OCI-LY7 (cell line): ENCODE data around the gene DUSP14. TPM values are rescaled to one million over a fixed set of nuclear protein-coding genes. Genes with fewer than 3 reads are reported as not detected.

ENCODE experiments used
- BruUV-seq: library from RNA; stranded (reverse); fragments of 400-500 nt; replicated peaks from 2 replicates; lab custom pipeline; 2021; lab: Mats Ljungman, UMichigan
- CTCF ChIA-PET: fragments of 300-600 bp; sonication (Branson Sonifier 250); formaldehyde crosslinking; loops from one replicate; lab custom pipeline; 2022; ENCODE audit warnings: antibody characterized with exemption; ENCODE audit not compliant: unreplicated experiment; lab: Charles Lee
- POLR2A ChIA-PET: fragments of 300-600 bp; sonication (Branson Sonifier 250); formaldehyde crosslinking; loops from one replicate; lab custom pipeline; 2022; ENCODE audit warnings: antibody characterized with exemption; lab: Charles Lee
- DNase-seq: peaks from one replicate; pipeline ENCODE4 v3.0.0-alpha.2; 2015; ENCODE audit warnings: low spot score
- H2AFZ ChIP-seq: fragments of 200-600 bp; sonication (generic), shearing (Covaris generic); 2 replicates; pipeline ENCODE4 v1.6.1; 2014; ENCODE audit warnings: mild to moderate bottlenecking, antibody characterized with exemption, low read length, moderate library complexity
- H3K27ac ChIP-seq: fragments of 200-600 bp; sonication (generic); 2 replicates; pipeline ENCODE4 v1.5.1; 2014; ENCODE audit warnings: mixed run types, low read depth, mild to moderate bottlenecking, moderate library complexity, low read length, inconsistent platforms; ENCODE audit not compliant: poor library complexity, severe bottlenecking
- H3K36me3 ChIP-seq: fragments of 200-600 bp; sonication (generic); 2 replicates; pipeline ENCODE4 v1.6.1; 2014; ENCODE audit warnings: mild to moderate bottlenecking, antibody characterized with exemption, low read length, moderate library complexity, mixed read lengths; ENCODE audit not compliant: insufficient read depth
- H3K4me1 ChIP-seq: fragments of 200-600 bp; sonication (generic); 2 replicates; pipeline ENCODE4 v1.5.1; 2014; ENCODE audit warnings: mild to moderate bottlenecking, low read length; ENCODE audit not compliant: insufficient read depth, poor library complexity, severe bottlenecking
- H3K4me2 ChIP-seq: fragments of 200-600 bp; sonication (generic); 2 replicates; pipeline ENCODE4 v1.6.1; 2014; ENCODE audit warnings: mild to moderate bottlenecking, low read length
- H3K4me3 ChIP-seq: fragments of 200-600 bp; sonication (generic); 2 replicates; pipeline ENCODE4 v1.5.1; 2014; ENCODE audit warnings: mild to moderate bottlenecking, low read depth, low read length; ENCODE audit not compliant: poor library complexity, severe bottlenecking
- H3K79me2 ChIP-seq: fragments of 200-600 bp; sonication (generic); 2 replicates; pipeline ENCODE4 v1.6.1; 2016; ENCODE audit warnings: low read depth, mild to moderate bottlenecking, low read length, moderate library complexity, mixed read lengths; ENCODE audit not compliant: insufficient read depth
- H3K9me2 ChIP-seq: fragments of 200-600 bp; sonication (generic); 2 replicates; pipeline ENCODE4 v1.6.1; 2016; ENCODE audit warnings: mild to moderate bottlenecking, low read length, mixed read lengths; ENCODE audit not compliant: insufficient read depth
- H3K9me3 ChIP-seq: fragments of 200-600 bp; sonication (generic); 2 replicates; pipeline ENCODE4 v1.6.1; 2014; ENCODE audit warnings: mild to moderate bottlenecking, mixed run types, low read length, mixed read lengths
- H4K20me1 ChIP-seq: fragments of 200-600 bp; sonication (generic); 2 replicates; pipeline ENCODE4 v1.6.1; 2014; ENCODE audit warnings: mild to moderate bottlenecking, antibody characterized with exemption, low read length, moderate library complexity, mixed read lengths; ENCODE audit not compliant: insufficient read depth
- EZH2phosphoT487 ChIP-seq: fragments of 200-600 bp; sonication (generic); IDR thresholded peaks from 2 replicates; pipeline ENCODE4 v1.6.1; 2018; ENCODE audit warnings: low read depth, borderline replicate concordance, mild to moderate bottlenecking, mixed run types, antibody characterized with exemption, low read length, moderate library complexity, mixed read lengths
- intact Hi-C: fragments of 100-400 bp; cut with micrococcal nuclease; formaldehyde crosslinking; loops from one replicate; pipeline ENCODE4 v1.10.0; 2022; ENCODE audit not compliant: unreplicated experiment
- total RNA-seq, 2 experiments: library from RNA; depleted of rRNA in 1 of 2; stranded (reverse); fragments of >200 nt in 1 of 2; shearing (Covaris generic) in 1 of 2; gene quantifications; 2 replicates each; pipeline ENCODE4 v1.2.3, GENCODE V29; 2014 to 2022
- TF ChIP-seq, protein P1 (sequence below): fragments of 200-600 bp; sonication (generic); conservative IDR thresholded peaks from 2 replicates; pipeline ENCODE4 v1.5.1; 2014; ENCODE audit warnings: mild to moderate bottlenecking, antibody characterized with exemption, low read length, moderate library complexity, mixed read lengths

Gene DUSP14
- total RNA-seq, 2 experiments from 2014 or later: 11.0 to 21.5 TPM

DNA sequence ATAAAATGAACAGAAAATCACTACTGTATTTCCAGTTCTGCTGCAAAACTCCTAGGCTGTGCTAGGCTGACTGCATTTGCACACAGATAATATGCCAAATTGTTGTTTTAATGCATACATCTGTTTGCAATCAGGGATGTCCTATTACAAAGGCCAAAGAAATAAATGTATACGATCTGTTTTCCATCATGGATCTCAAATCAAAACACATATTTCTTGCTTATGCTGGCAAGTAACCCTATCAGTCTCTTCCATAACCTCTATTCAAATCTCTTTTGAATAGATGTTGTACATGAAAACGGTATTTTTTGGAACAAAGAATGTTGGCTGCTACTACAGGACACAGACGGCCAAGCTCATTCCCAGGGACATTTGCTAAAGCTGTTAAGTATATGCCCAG is 56.6 kb downstream of the DUSP14 start:
- DNase-seq: no peak
- no peak for TF ChIP-seq EZH2phosphoT487
- TF ChIP-seq, protein P1, sequence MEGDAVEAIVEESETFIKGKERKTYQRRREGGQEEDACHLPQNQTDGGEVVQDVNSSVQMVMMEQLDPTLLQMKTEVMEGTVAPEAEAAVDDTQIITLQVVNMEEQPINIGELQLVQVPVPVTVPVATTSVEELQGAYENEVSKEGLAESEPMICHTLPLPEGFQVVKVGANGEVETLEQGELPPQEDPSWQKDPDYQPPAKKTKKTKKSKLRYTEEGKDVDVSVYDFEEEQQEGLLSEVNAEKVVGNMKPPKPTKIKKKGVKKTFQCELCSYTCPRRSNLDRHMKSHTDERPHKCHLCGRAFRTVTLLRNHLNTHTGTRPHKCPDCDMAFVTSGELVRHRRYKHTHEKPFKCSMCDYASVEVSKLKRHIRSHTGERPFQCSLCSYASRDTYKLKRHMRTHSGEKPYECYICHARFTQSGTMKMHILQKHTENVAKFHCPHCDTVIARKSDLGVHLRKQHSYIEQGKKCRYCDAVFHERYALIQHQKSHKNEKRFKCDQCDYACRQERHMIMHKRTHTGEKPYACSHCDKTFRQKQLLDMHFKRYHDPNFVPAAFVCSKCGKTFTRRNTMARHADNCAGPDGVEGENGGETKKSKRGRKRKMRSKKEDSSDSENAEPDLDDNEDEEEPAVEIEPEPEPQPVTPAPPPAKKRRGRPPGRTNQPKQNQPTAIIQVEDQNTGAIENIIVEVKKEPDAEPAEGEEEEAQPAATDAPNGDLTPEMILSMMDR: no peak
- H2AFZ ChIP-seq: no peak overlapping the region
- peaks cover 85% of the 10 kb centered on the region for H3K79me2 ChIP-seq
- H3K4me3 ChIP-seq: no peak overlapping the region
- POLR2A ChIA-PET: no interaction called here
- H3K9me2 ChIP-seq: no peaks in the 10 kb centered on the region
- H4K20me1 ChIP-seq: peaks cover 16% of the 10 kb centered on the region; the same call in 1 of the 2 replicates
- no peak overlapping the region for H3K27ac ChIP-seq
- no TSS peak for BruUV-seq
- CTCF ChIA-PET: no interaction called here
- H3K9me3 ChIP-seq: no peaks in the 10 kb centered on the region
- H3K36me3 ChIP-seq: peaks cover 96% of the 10 kb centered on the region
- H3K4me2 ChIP-seq: no peak overlapping the region
- no peaks in the 10 kb centered on the region for H3K4me1 ChIP-seq
- intact Hi-C loops: no loop called here

DNA sequence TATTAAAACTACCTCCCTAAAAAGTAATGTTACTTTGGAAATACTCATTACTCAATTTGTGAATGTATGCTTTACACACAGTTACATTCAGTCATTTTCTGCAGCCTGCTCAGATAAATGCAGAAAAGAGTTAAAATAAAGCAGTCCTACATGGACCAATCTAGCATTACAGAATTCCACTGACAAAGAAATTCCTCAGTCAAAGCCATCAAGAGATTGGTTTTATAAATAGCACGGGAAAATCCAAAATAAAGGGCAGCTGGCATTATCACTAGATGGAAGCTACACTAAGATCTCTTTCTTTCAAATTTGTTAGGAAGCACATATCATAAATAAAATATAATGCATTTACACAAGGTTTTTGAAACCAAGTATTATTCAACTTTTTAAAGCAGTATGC is 58.3 kb downstream of the DUSP14 start:
- ChIA-PET POLR2A (interaction anchor here (0.5 kb wide), 1 partner anchor 68 kb away, joined by 6 read pairs; no protein-coding TSS in a partner anchor), CTCF (no interaction called here)
- H3K4me1 ChIP-seq: no peaks in the 10 kb centered on the region
- H3K9me2 ChIP-seq: no peaks in the 10 kb centered on the region
- no TSS peak for BruUV-seq
- H3K4me2 ChIP-seq: no peak overlapping the region
- no peak for DNase-seq
- no peak overlapping the region for H3K4me3 ChIP-seq
- no peak overlapping the region for H3K27ac ChIP-seq
- no peaks in the 10 kb centered on the region for H3K9me3 ChIP-seq
- peaks cover 96% of the 10 kb centered on the region for H3K36me3 ChIP-seq
- intact Hi-C loops: no loop called here
- peaks cover 93% of the 10 kb centered on the region for H3K79me2 ChIP-seq
- H4K20me1 ChIP-seq: peaks cover 16% of the 10 kb centered on the region; the same call in 1 of the 2 replicates
- no peak overlapping the region for H2AFZ ChIP-seq
- TF ChIP-seq, protein P1: no peak

DNA sequence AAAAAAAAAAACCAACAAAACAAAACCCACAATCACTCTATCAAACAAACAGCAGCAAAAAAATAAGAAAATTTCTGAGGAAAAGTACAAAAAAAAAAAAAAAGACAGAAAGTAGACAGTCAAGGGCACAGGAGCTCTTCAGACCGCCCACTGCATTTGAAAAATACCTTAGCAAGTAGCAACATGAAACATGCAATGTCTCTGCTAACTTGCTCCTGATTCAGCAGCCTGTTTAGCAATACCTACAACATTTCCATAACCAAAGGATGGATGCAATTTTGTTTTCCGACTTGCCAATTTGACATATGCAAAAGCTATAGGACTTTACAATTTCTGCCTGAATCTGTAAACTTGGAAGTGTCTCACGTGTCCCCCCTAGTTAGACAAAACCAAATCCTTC is 62.1 kb downstream of the DUSP14 start:
- H4K20me1 ChIP-seq: peaks cover 14% of the 10 kb centered on the region; the same call in 1 of the 2 replicates
- peaks cover 58% of the 10 kb centered on the region for H3K79me2 ChIP-seq
- BruUV-seq: no TSS peak
- TF ChIP-seq, protein P1: no peak
- TF ChIP-seq EZH2phosphoT487: no peak
- CTCF ChIA-PET: no interaction called here
- intact Hi-C loops: no loop called here
- no peak overlapping the region for H3K4me3 ChIP-seq
- no peak overlapping the region for H2AFZ ChIP-seq
- H3K4me2 ChIP-seq: no peak overlapping the region
- no peak for DNase-seq
- H3K9me2 ChIP-seq: no peaks in the 10 kb centered on the region
- POLR2A ChIA-PET: interaction anchor here (0.7 kb wide), 3 partner anchors 11 to 353 kb away, joined by 3 read pairs; no protein-coding TSS in a partner anchor
- H3K36me3 ChIP-seq: peaks cover 94% of the 10 kb centered on the region
- H3K9me3 ChIP-seq: no peaks in the 10 kb centered on the region
- H3K4me1 ChIP-seq: no peaks in the 10 kb centered on the region
- no peak overlapping the region for H3K27ac ChIP-seq
